HG03342 (cell line): Measurements from ENCODE around the gene SCG3.

Experiments
- ATAC-seq: cut with Tn5 transposase; IDR thresholded peaks from one replicate; pipeline ENCODE4 v1.9.1; 2021; ENCODE audit warnings: mild to moderate bottlenecking, moderate library complexity; ENCODE audit not compliant: unreplicated experiment

Gene SCG3

DNA sequence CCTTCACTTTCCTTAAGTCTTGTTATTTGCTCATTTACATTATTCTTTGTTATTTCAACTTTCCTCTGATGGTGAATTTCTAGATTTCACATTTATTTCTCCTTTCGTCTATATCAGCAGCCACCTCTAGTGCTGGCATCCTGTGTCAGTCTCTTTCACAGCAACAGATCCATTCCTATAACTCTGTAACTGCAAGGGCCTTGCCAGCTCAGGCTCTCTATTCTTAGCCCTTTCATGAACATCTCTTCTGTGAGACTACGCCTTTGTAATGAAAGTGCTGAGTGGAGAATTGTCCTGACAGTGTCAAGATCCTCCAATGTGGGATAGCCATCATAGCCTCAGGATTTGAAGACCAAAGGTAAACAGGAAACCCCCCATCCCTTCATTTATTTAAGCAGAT lies 3.9 kb upstream of the SCG3 start:
- no peak for ATAC-seq

DNA sequence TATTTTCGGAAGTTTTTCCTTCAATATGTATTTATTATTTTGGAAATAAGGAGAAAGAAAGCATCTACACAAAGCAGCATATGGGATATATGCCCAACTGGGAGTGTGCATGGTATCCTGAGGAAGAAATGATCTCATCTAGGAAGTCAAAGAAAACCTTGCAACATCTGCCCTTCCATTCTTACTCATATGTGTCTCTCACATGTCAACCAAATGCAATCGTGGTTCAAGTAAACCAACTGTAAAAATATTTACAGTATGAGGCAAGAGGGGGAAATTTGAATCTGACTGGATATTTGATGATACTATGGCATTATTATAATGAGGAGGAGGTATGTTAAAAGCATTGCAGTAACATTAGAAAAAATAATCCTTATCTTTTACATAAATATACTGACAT lies 3.2 kb upstream of the SCG3 start:
- ATAC-seq: no peak

DNA sequence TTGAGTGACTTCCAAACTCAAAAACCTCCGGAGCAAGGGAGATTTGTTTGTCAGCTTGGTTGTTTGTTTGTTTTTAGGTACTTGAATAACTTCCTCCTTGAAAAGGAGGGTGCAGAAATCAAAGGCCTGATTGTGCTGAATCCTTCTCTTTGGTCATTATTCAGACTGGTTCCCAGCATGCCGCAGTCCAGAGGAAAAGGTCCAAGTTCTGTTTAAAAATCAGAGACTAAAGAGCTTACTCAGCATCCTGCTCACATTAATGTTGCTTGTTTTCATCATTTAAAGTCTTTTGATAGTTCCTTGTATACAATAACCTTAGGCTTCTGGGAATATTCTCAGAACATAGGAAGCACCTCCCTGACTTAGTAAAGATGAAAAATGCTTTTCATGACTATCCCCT lies 982 bp upstream of the SCG3 start:
- ATAC-seq: no peak

DNA sequence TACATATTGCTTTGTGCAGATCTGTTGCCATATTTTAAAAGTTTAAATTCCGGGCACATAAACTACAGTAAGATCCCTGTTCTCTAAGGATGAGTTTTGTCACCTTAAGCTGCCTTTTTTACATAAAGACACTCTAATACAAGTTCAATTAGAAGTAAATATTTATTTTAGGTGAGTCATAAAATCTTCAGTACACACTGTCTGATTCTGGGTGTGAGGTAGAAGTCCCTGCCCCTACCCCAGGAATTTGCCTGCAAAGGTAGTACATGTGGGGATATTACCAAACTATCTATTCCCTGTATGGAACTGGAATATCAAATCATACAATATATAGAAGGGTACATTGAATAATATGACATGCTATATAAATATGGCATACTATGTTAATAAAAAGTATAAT lies 6.3 kb downstream of the SCG3 start:
- ATAC-seq: no peak

DNA sequence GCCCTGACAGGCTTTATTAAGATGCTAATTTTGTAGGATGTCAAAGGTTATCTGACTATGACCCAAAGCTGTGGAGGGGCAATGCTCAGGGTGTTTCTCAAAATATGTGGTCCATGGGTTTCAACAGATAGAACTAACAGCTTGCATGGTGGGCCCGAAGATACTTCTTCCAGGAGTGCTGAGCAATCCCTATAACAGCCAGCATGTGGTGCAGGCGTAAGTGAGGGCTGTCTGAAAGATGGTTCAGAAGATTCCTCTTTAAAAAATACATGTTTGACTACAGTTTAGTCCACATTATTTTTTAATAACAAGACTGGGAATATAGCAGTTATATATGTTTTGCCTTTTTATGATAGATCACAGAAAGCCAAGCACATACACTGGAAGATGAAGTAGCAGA lies 7.6 kb downstream of the SCG3 start:
- no peak for ATAC-seq

DNA sequence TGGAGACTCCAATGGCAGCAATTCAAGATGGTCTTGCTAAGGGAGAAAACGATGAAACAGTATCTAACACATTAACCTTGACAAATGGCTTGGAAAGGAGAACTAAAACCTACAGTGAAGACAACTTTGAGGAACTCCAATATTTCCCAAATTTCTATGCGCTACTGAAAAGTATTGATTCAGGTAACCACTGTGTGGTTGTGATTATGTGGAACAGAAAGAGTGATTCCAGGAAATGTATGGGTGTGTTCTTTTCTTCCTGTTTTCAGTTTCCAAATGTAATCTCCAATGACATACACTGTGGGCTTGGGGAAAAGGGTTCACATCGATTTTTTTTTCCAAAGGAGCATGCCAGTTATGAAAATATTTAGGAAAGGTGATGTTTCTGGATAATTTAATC lies 10.9 kb downstream of the SCG3 start:
- ATAC-seq: no peak

DNA sequence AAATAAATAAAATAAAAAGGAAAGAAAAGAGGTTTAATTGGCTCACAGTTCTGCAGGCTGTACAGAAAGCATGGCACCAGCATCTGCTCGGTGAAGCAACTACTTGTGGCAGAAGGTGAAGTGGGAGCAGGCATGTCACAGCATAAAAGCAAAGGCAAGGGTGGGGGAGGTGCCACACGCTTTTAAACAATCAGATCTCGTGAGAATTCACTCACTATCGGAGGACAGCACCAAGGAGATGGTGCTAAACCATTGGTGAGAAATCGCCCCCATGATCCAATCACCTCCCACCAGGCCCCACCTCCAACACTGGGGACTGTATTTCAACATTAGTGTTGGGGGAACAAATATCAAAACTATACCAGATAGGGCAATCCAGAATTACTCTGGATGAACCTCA lies 15.3 kb downstream of the SCG3 start:
- no peak for ATAC-seq

DNA sequence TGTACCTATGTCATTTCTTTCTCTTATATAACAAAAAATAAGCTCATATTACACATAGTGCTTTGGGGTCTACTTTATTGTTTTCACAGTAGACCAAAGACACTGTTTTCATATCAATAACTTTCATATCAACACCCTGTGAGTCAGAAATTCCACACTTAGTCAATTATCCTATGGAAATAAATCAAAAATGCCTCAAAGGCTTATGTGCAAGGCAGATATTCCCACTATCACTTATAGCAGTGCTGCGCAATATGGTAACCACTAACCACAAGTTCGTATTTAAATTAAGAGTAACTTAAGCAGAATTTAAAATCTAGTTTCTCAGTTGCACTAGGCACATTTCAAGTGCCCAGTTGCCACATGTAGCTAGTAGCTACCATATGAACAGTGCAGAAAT lies 15.9 kb downstream of the SCG3 start:
- ATAC-seq: no peak

DNA sequence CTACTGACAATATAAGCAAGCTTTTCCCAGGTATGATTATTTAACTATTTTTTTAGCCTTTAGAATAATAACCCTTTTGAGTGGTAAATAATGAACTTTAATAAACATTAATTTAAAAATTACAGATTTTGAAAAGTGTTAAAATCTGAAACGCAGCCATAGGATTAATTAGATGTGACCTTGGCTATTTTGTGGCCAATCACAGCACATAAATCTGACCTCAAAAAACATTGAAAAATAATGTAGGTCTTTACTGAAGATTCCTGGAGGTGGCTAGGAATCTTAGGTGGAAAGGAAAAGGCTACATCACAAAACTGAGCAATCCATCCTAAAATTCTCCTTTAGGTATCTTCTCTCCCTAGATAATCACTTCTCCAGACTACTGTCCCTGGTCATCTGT lies 18.1 kb downstream of the SCG3 start:
- no peak for ATAC-seq

DNA sequence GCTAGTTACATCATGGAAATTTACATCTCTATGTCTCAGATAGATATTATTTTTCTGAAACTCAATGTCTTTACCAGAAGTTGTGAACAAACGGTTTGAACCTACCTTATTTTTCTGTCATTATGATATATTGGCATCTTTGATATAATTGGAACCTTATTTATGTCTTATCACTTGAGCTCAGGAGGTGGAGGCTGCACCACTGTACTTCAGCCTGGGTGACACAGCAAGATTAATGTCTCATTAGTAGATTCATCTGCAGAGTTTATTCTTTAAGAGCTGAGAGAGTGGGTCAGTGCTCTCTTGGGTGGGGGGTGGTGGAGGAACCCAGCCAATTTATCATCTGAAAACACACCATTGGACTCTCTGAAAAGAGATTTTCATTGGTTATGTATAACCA lies 21.4 kb downstream of the SCG3 start:
- no peak for ATAC-seq

DNA sequence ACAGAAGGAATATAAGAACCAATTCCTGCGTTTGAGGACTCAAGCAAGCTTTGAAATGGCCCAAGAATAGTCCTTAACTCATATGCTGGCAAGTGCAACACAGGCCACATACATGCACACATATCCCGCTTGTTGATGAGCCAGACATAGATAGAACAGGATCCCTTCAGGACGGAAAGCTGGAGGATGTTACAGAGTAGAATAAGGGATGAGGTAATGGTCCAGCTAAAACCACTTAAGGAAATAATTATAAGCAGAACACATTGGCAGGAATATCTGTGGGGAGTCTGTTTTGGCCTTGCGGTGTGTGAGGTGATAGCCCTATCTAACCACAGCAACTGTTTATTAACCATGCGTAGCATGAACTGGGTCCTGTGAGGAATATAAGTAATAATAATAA lies 25.0 kb downstream of the SCG3 start:
- ATAC-seq: no peak

DNA sequence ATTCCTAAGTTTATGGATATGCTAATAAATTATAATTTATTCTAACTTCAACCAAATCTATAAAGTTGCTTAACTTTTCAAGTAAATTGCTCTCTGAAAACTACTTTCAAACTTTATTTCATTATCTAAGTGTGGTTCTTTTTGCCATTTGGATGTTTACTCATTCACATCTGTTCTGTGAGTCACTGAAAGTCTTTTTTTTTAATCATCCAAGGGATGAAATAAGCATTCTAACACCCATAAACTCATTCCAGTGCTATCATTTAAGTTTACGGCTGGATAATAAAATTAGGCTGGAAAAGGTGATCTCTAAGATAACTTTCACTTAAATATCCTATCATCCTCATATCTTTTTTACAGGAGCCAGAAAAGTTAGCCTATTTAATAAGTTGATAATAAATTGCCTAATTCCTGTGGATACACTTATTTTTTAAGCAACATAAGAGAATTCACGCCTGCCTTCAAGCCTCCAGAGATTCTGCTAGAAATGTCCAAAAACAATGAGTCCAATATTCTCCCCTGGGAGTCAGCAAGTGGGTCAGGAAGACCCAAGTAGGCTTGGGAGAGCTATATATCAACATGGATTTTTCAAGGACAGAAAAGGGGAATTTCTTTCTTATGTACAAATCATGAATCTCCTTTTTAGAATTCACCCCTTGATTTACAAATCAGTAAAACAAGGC lies 25.8 kb downstream of the SCG3 start:
- no peak for ATAC-seq

DNA sequence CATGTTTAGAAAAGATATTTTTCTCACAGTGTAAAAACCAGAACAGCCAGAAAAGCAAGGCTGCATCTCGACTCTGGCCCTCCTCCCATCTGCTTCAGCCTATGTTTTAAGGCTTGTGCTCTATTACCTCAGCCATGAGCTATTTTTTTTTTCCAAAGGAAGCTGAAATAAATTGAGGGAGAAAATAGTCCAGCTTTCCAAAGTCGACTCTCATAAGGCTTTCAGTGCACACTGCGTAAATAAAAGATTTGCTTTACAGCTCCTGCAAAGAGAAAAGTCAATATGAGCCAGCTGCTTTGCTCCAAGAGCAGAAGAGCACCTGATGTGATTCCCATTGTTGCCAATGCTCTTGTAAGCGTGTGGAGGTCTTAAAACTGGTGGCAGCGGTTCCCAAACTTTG lies 26.7 kb downstream of the SCG3 start:
- no peak for ATAC-seq

DNA sequence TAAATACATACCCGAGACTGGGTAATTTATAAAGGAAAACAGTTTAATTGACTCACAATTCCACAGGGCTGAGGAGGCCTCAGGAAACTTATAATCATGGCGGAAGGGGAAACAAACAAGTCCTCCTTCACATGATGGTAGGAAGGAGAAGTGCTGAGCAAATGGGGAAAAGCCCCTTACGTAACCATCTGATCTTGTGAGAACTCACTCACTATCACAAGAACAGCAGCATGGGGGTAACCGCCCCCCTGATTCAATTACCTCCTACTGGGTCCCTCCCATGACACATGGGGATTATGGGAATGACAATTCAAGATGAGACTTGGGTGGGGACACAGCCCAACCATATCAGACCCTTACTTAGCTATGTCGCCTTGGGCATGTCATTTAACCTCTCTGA lies 27.7 kb downstream of the SCG3 start:
- no peak for ATAC-seq

DNA sequence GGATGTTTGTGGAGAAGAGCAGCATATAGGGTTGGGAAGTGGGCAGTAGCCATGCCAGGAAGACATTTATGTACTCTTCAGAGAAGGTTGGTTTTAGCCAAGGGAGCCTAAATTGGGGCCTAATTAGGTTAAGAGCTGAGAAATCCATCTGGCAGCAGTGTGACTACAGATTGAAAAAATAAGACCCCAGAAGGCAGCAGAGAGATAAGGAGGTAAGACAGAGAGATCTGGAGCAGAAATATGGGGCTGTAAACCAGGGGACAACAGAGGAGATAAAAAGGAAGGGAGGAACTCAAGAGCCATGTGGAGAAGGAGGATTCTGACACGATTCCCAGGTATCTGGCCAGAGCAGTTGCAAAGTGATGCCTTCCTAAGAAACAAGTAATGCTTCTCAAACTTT lies 32.9 kb downstream of the SCG3 start:
- no peak for ATAC-seq

DNA sequence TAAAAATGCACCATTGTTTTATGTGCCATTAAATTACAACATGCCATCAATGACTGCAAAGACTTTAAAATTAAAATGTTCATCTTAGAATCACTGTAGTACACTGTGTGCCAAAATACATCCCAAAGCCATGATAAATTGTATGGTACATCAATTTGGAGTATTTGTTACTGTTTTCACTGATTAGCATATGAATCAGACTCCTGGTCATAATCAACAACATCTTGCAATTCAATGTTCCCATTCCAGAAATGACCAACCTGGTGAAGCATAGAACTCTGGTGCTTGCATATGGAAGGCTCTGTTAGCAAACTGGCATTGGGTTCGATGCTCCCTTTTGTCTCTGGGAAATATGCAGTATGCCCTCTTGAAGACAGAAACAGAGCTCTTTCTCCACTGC lies 33.6 kb downstream of the SCG3 start:
- ATAC-seq: no peak

DNA sequence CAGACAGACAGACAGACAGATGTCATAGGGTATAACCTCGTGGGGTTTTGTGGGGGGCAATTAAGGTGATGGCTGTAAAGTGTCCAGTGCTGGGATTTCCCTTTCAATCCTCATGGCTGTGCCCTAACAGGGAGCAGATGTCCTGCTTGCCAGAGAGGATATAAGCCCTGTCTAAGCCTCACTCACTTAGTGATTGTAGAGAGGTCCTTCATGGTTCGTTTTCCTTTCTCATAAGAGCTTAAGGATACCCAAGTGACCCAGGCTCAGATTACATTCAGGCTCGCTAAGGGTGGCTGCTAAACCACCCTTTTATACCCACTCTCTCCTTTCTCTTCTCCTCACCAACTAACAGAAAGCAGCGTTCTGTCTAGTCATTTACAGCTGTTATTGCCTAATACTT lies 36.9 kb downstream of the SCG3 start:
- no peak for ATAC-seq

DNA sequence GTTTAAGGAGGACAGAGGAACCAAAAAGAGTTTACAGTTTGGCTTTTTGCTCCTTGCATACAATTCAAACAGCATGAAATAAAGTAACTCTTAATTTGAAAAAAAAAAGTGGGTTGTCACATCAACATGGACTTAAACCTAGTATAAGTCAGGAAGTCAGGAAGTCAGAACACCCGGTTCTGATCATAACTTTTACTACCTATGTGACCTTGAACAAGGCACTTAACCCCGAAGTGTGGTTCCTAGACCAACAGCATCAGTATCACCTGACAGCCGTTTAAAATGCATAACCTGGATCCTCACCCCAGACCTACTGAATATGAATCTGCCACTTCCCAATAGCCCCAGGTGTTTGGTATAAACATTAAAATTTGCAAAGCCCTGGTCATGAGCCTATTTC lies 37.4 kb downstream of the SCG3 start:
- no peak for ATAC-seq

DNA sequence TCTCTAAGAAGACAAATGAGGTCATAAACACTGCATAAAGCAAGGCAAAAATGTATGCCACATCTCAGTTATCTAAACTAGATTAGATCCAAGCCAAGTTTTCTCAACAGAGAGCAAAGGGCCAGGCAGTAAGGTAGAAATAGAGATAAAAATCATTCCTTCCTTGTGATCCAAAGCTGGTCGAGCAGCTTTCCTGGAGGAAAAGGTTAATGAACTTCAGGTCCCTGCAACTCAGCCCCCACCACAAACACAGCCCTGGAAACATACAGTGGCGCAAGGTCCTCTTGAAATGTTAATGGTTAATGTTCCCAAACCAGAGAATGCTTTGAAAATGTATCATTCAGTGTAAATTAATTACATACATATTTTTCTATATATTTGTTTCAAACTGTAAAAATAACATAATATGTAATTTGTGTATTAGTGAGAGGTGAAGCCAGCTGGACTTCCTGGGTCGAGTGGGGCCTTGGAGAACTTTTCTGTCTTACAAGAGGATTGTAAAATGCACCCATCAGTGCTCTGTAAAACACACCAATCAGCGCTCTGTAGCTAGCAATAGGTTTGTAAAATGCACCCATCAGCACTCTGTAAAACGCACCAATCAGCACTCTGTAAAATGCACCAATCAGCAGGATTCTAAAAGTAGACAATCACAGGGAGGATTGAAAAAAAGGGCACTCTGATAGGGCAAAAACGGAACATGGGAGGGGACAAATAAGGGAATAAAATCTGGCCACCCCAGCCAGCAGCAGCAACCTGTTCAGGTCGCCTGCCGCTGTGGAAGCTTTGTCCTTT lies 39.1 kb downstream of the SCG3 start:
- no peak for ATAC-seq

DNA sequence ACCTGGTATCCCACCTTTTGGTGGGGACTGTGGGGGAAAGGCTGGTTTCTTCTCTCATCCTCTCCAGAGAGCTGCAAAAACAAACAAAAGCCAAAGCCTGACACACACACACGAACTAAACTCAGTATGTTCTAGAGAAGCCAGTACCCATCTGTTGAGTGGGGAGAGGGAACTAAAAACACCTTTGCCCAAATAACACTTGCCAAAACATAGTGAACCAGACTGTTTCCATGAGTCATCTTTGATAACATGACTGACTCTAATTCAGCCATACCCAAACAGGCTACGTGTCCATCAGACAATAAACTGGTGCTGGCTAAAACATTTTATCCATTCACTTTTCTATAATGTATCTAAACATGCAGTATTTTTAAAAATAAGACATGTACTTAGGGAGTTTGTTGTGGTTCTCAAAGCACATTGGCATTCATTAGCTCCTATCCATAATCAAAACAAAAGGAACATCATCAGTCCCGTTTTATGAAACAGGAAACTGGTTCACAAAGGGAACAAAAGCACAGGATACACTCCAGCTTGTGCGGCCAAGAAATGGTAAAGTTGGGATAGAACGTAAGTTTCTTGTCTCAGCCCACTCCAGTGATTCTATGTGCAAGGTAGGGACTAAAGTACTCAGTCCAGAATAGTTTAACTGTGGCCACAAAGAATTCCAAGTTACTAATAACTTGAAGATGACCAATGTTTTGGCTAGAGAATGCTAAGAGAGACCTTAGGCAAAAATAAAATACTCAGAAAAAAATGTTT lies 40.1 kb downstream of the SCG3 start:
- no peak for ATAC-seq

DNA sequence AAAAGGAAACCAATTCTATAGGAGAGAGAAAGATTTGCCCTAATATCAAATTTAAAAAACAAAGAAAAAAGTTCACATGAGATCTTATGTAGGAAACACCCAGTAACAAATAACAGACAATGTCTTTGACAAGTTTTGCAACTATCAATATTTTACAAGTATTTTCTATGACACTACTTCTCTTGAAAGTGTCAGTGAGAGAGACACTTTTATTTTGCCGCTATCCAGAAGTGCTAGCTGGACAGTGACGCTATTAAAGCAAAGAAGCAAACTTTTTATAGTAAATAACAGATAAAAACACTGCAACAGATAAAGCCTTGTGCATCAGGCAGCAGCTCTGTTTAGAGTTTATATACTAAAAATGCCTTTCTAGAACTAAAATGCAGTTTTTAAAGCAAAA lies 42.9 kb downstream of the SCG3 start:
- ATAC-seq: no peak

DNA sequence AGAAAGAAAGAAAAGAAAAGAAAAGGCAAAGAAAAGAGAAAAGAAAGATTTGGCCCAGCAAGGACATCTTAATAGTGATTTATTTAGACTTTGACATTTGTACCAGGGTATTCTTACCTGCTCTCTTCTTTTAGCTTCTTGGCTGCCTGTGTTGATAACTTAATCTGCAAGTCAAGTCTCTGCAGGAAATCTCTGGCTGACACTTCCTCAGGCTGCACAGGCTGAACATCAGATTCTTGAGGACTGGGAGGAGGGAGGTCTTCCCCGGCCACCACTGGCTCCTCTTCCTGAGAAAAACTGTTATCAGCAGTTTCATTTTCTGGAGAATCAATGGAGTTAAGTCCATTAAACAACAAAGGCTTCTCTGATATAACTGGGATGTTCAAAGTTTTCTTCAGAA lies 43.4 kb downstream of the SCG3 start:
- no peak for ATAC-seq
